Stimulated activated CD4-positive, alpha-beta T cell treated with anti-CD3 and anti-CD28 coated beads, Interleukin-2, amount 100 ng/mL, for 24 hours (primary cell): ENCODE measurements around the gene DYNC1LI2.
"Not testable (repeated sequence)": the region's sequence is repeated elsewhere in the genome, so short reads cannot be mapped to it uniquely, and the experiment has no call there.

ENCODE experiments used
- DNase-seq, 2 donors: peaks; one replicate each; pipeline ENCODE4 v3.0.0-alpha.2; 2020

The DYNC1LI2 gene

GRCh38 chr16:66751303-66751991 lies at the start of gene DYNC1LI2:
TSS of gene DYNC1LI2 (minus strand) at chr16:66751609. CDS start at chr16:66751591, 18 bp downstream.
- peak; percentile 82 to 84 for DNase-seq

- no peak for DNase-seq
These were observed 49.4 kb upstream of the DYNC1LI2 start for GRCh38 chr16:66800856-66801255.

GRCh38 chr16:66798161-66798560 lies 46.8 kb upstream of the DYNC1LI2 start:
- DNase-seq: no peak

GRCh38 chr16:66793984-66794383 lies 42.6 kb upstream of the DYNC1LI2 start:
- not testable (repeated sequence) for DNase-seq

- DNase-seq: no peak
These were observed 38.8 kb upstream of the DYNC1LI2 start for GRCh38 chr16:66790130-66790733.

GRCh38 chr16:66787427-66787826 lies 36.0 kb upstream of the DYNC1LI2 start:
- DNase-seq: no peak

GRCh38 chr16:66786551-66786950 lies 35.1 kb upstream of the DYNC1LI2 start:
- no peak for DNase-seq

- DNase-seq: no peak
These were observed 25.0 kb upstream of the DYNC1LI2 start for GRCh38 chr16:66776457-66776856.

- DNase-seq: no peak
These were observed 23.6 kb upstream of the DYNC1LI2 start for GRCh38 chr16:66774981-66775380.

- no peak for DNase-seq
These were observed 6.7 kb upstream of the DYNC1LI2 start for GRCh38 chr16:66758086-66758485.

- no peak for DNase-seq
These were observed 3.4 kb upstream of the DYNC1LI2 start for GRCh38 chr16:66754819-66755218.

- DNase-seq: no peak
These were observed 2.8 kb upstream of the DYNC1LI2 start for GRCh38 chr16:66754211-66754610.

- DNase-seq: no peak
These were observed 1.5 kb upstream of the DYNC1LI2 start for GRCh38 chr16:66752958-66753357.

- no peak for DNase-seq
These were observed 970 bp upstream of the DYNC1LI2 start for GRCh38 chr16:66752379-66752778.

- DNase-seq: no peak
These were observed 548 bp upstream of the DYNC1LI2 start for GRCh38 chr16:66751992-66752322.

- peak; percentile 20 to 28 for DNase-seq
These were observed 431 bp downstream of the DYNC1LI2 start for GRCh38 chr16:66751053-66751302.

- DNase-seq: no peak
These were observed 943 bp downstream of the DYNC1LI2 start for GRCh38 chr16:66750279-66751052.

- no peak for DNase-seq
These were observed 4.7 kb downstream of the DYNC1LI2 start for GRCh38 chr16:66746682-66747081.

- no peak for DNase-seq
These were observed 5.4 kb downstream of the DYNC1LI2 start for GRCh38 chr16:66746048-66746447.

- no peak for DNase-seq
These were observed 9.2 kb downstream of the DYNC1LI2 start for GRCh38 chr16:66741950-66742808.

- DNase-seq: no peak
These were observed 10.1 kb downstream of the DYNC1LI2 start for GRCh38 chr16:66741169-66741900.

GRCh38 chr16:66740533-66740932 lies 10.9 kb downstream of the DYNC1LI2 start:
- no peak for DNase-seq

GRCh38 chr16:66740010-66740409 lies 11.4 kb downstream of the DYNC1LI2 start:
- peak; percentile 29 to 37 for DNase-seq
